Endothelial cell of umbilical vein (primary cell): ENCODE data around the gene PLCXD3. TPM values are rescaled to one million over a fixed set of nuclear protein-coding genes. Genes with fewer than 3 reads are reported as not detected.

Source experiments
- BruUV-seq: library from RNA; stranded (reverse); fragments of 400-500 nt; replicated peaks from 2 replicates; lab custom pipeline; 2021; lab: Mats Ljungman, UMichigan
- CTCF ChIA-PET: fragments of 300-600, 350-600 bp; sonication (Branson Sonifier 250); formaldehyde crosslinking; loops from one replicate; lab custom pipeline; 2021; ENCODE audit warnings: antibody characterized with exemption, inconsistent platforms; lab: Charles Lee
- POLR2A ChIA-PET: fragments of 300-600, 350-600 bp; sonication (Branson Sonifier 250); formaldehyde crosslinking; loops from one replicate; lab custom pipeline; 2021; ENCODE audit warnings: antibody characterized with exemption, inconsistent platforms; lab: Charles Lee
- DNase-seq: peaks from one replicate; pipeline ENCODE4 v3.0.0-alpha.2; 2011; ENCODE audit warnings: low read depth, low spot score
- FAIRE-seq: peaks from 2 replicates; lab custom pipeline; 2011; peaks lifted over from hg19 to GRCh38; lab: Jason Lieb, UNC
- H2AFZ ChIP-seq: 2 replicates; pipeline ENCODE4 v1.6.0; 2012; ENCODE audit warnings: low read depth, low read length, control low read depth, inconsistent platforms
- H3K27ac ChIP-seq: 2 replicates; pipeline ENCODE4 v1.5.1; 2011; ENCODE audit warnings: low read depth, mild to moderate bottlenecking, control low read depth, low read length, moderate library complexity; ENCODE audit not compliant: insufficient read depth
- H3K27me3 ChIP-seq, 2 experiments: 2 replicates each; pipeline versions ENCODE4 v1.6.0 to v1.6.1; 2011; ENCODE audit warnings: low read length in 2 of 2, mixed read lengths in 1 of 2; ENCODE audit not compliant: control insufficient read depth in 2 of 2, insufficient read depth in 2 of 2
- H3K36me3 ChIP-seq, 2 experiments: 2 replicates in 1 of 2; 3 replicates in 1 of 2; pipeline ENCODE4 v1.5.1; 2011; ENCODE audit warnings: low read length in 2 of 2, mild to moderate bottlenecking in 1 of 2, moderate library complexity in 1 of 2; ENCODE audit not compliant: control insufficient read depth in 2 of 2, insufficient read depth in 2 of 2; ENCODE audit errors: extremely low read depth in 1 of 2
- H3K4me1 ChIP-seq: 3 replicates; pipeline ENCODE4 v1.5.1; 2011; ENCODE audit warnings: mild to moderate bottlenecking, low read length; ENCODE audit not compliant: control insufficient read depth, insufficient read depth; ENCODE audit errors: extremely low read depth
- H3K4me2 ChIP-seq: 2 replicates; pipeline ENCODE4 v1.6.1; 2011; ENCODE audit warnings: low read length, control low read depth, mixed read lengths; ENCODE audit not compliant: insufficient read depth
- H3K4me3 ChIP-seq, 3 experiments: fragments of 200-600 bp in 1 of 3; sonication (generic), shearing (Covaris generic) in 1 of 3; replicated peaks in 1 of 3; 2 replicates each; pipeline ENCODE4 v1.5.1; 2011 to 2016; ENCODE audit warnings: control low read depth in 3 of 3, low read length in 3 of 3, mild to moderate bottlenecking in 2 of 3, inconsistent platforms in 1 of 3, low read depth in 1 of 3, moderate library complexity in 1 of 3; ENCODE audit not compliant: insufficient read depth in 1 of 3
- H3K79me2 ChIP-seq: 2 replicates; pipeline ENCODE4 v1.6.0; 2012; ENCODE audit warnings: low read length, inconsistent platforms; ENCODE audit not compliant: control insufficient read depth, insufficient read depth
- H3K9ac ChIP-seq: replicated peaks from 2 replicates; pipeline ENCODE3; 2011; ENCODE audit warnings: low read length, control low read depth; ENCODE audit not compliant: insufficient read depth; ENCODE audit errors: extremely low read depth
- H3K9me1 ChIP-seq: replicated peaks from 3 replicates; pipeline ENCODE4 v1.6.0; 2011; ENCODE audit warnings: mild to moderate bottlenecking, low read length; ENCODE audit not compliant: control insufficient read depth, insufficient read depth; ENCODE audit errors: extremely low read depth
- H3K9me3 ChIP-seq: replicated peaks from 2 replicates; pipeline ENCODE4 v1.5.1; 2012; ENCODE audit warnings: low read length, inconsistent platforms; ENCODE audit not compliant: control insufficient read depth, insufficient read depth
- H4K20me1 ChIP-seq: replicated peaks from 2 replicates; pipeline ENCODE3; 2011; ENCODE audit warnings: mild to moderate bottlenecking, low read length; ENCODE audit not compliant: control insufficient read depth, insufficient read depth; ENCODE audit errors: extremely low read depth
- CTCF ChIP-seq, 2 donors: IDR thresholded peaks; 1 replicate in 1 of 2; 2 replicates in 1 of 2; pipeline ENCODE4 v1.5.1; 2011; ENCODE audit warnings: low read length in 2 of 2, mild to moderate bottlenecking in 2 of 2, moderate library complexity in 2 of 2, control low read depth in 1 of 2, inconsistent platforms in 1 of 2, low read depth in 1 of 2; ENCODE audit not compliant: insufficient read depth in 1 of 2; ENCODE audit errors: extremely low read depth in 1 of 2
- EZH2 ChIP-seq: IDR thresholded peaks from 2 replicates; pipeline ENCODE4 v1.6.1; 2012; ENCODE audit warnings: borderline replicate concordance, low read depth, mild to moderate bottlenecking, moderate library complexity, low read length, inconsistent platforms; ENCODE audit not compliant: severe bottlenecking
- FOS ChIP-seq: IDR thresholded peaks from 2 replicates; pipeline ENCODE4 v1.6.1; 2011; ENCODE audit warnings: mild to moderate bottlenecking, low read length, moderate library complexity, borderline replicate concordance; ENCODE audit not compliant: insufficient read depth
- GATA2 ChIP-seq: IDR thresholded peaks from 2 replicates; pipeline ENCODE4 v1.7.0; 2011; ENCODE audit warnings: low read depth, mild to moderate bottlenecking, moderate library complexity, mixed read lengths, low read length; ENCODE audit not compliant: insufficient read length, insufficient read depth
- JUN ChIP-seq: IDR thresholded peaks from 2 replicates; pipeline ENCODE4 v1.6.1; 2011; ENCODE audit warnings: borderline replicate concordance, low read depth; ENCODE audit not compliant: insufficient read length, insufficient read depth
- MAX ChIP-seq: IDR thresholded peaks from 2 replicates; pipeline ENCODE4 v1.6.1; 2011; ENCODE audit not compliant: insufficient read depth, insufficient read length
- MYC ChIP-seq: IDR thresholded peaks from one replicate; pipeline ENCODE4 v1.6.1; 2011; ENCODE audit warnings: mild to moderate bottlenecking, low read depth, low read length
- POLR2A ChIP-seq: IDR thresholded peaks from 2 replicates; pipeline ENCODE4 v1.6.1; 2012; ENCODE audit warnings: low read depth, mild to moderate bottlenecking, control low read depth, low read length
- POLR2AphosphoS5 ChIP-seq: IDR thresholded peaks from 2 replicates; pipeline ENCODE4 v1.6.1; 2012; ENCODE audit warnings: low read depth, mild to moderate bottlenecking, control low read depth, low read length, moderate library complexity; ENCODE audit not compliant: insufficient read depth
- dilution Hi-C: fragments of 300-500 bp; cut with MboI; formaldehyde crosslinking; loops from one replicate; pipeline ENCODE4 v1.15.0; 2019; ENCODE audit warnings: low sequenced_read_pairs; ENCODE audit not compliant: extremely low pct_ligation_motif_present
- intact Hi-C: fragments of 100-400 bp; cut with micrococcal nuclease; formaldehyde crosslinking; loops from one replicate; pipeline ENCODE4 v1.10.0; 2022
- polyA plus RNA-seq, 4 experiments: library from polyadenylated mRNA; depleted of rRNA in 3 of 4; stranded (reverse) in 3 of 4; unstranded in 1 of 4; fragments of >200 nt; gene quantifications; 2 replicates each; pipeline versions ENCODE4 v1.2.1 to v1.2.3, GENCODE V29; 2011 to 2012; ENCODE audit warnings: missing spikeins in 1 of 4
- total RNA-seq: library from RNA; stranded (reverse); gene quantifications from 2 replicates; pipeline ENCODE4 v1.2.3, GENCODE V29; 2021

The PLCXD3 gene
- total and polyA plus RNA-seq, 2 donors (not counting 3 experiments of a cell fraction or from before 2014, with no cell fraction given) = not detected

GRCh38 chr5:41365369-41365768 is 145.0 kb downstream of the PLCXD3 start:
- Histone ChIP-seq H3K27me3 (no peaks in the 10 kb centered on the region), H3K4me3 (no peak overlapping the region), H3K9me3 (no peaks in the 10 kb centered on the region), H3K4me1 (no peaks in the 10 kb centered on the region), H3K4me2 (no peak overlapping the region), H2AFZ (no peak overlapping the region), H3K79me2 (no peaks in the 10 kb centered on the region), H3K27ac (no peak overlapping the region), H3K9ac (no peak overlapping the region), H3K36me3 (no peaks in the 10 kb centered on the region), H3K9me1 (no peaks in the 10 kb centered on the region), H4K20me1 (no peaks in the 10 kb centered on the region)
- intact Hi-C loops (no loop called here), dilution Hi-C loops (no loop called here)
- ChIA-PET CTCF (no interaction called here), POLR2A (no interaction called here)
- DNase-seq (no peak), FAIRE-seq (no peak)
- BruUV-seq = no TSS peak
- TF ChIP-seq FOS (no peak), MYC (no peak), JUN (no peak), MAX (no peak), POLR2A (no peak), POLR2AphosphoS5 (no peak), EZH2 (no peak), CTCF (IDR thresholded peaks at IDR 0.05; ENCODE audit: extremely low read depth in 1 of 2, insufficient read depth in 1 of 2, low read depth in 1 of 2, low read length in 2 of 2) (no peak), GATA2 (no peak)
